Hematopoietic multipotent progenitor cell treated with erythropoietin and hydrocortisone succinate and interleukin-3 and kit ligand, for 15 days (in vitro differentiated cells): ENCODE results near the gene ARFGAP2.

Experiments
- DNase-seq: peaks from one replicate; pipeline ENCODE4 v3.0.0-alpha.2; 2015; ENCODE audit warnings: low spot score

ARFGAP2 gene

DNA sequence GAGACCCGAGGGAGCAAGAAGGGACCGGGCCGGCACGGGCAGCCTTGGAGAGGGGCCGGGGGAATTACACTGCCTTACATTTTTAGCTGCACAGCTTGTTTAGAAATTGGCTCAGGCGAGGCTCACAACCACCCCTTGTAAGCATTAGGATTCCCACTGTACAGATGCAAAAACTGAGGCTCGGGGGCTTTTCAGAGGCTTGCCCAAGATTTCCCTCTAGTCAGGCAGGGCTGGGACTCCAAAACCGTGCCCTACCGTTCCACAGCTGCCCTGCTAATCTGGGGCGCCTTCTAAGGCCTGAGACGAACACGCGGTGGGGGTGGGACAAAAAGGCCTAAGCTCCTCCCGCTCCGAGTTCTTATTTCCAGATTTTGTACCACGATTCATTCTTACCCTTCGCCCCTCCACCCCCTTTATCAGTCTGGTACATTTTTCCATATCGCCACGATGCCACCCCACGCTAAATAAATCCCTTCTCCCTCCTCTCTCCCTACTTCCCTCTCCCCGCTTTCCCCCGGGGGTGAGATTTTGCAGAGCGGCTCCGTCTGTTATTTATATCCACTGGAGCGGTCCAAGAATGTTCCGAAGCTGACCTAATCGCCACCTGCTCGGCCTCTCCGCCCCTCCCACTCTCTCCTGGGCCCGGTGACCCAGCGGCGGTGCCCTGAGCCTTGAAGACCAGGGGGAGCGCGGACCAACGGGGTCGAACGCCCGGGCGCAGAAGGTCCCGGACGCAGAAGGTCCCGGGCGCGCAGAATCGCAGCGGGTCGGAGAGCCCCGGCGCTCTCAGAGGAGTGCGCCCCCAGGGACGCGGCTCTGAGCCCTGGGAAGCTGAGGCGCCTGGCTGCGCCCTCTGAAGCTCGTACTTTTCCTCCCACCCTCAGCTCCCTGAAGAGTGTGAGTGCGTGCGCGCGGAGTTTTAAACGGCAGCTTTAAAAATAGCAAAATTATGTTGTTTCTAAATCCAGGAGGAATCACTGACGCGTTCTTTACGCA is 10.3 kb upstream of the ARFGAP2 start:
- DNase-seq = no peak

DNA sequence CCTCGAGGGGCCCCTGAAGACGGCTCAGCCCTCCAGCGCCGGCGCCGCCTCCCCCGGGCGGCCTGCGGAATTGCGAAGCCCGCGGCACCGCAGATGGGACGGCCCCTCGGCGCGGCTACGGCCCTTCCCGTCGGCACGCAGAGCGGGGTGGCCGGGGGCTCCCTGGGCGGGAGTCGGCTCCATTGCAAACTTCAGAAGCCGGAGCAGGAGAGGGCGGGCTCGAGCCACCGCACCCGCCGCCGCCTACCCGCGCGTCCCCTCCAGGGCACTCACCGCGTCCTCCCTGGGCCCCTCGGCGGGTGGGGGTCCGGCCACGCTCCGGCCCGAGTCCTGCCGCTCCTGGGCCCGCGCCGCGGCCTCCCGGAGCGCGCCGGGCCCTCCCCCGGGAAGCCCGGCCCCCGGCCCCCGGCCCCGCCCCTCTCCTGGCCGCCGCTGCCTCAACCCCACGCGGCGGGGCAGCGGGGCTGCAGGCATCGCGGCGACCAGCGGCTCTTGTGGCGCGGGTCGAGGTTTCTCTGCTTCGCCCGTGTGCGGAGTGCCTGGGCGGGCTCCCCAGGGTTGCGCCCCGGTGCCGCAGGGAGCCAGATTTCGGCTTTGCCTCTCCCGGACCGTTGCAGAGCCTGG is 9.5 kb upstream of the ARFGAP2 start, which contains the start of gene PACSIN3:
Gene PACSIN3, minus strand, starts transcription at position 359 of the 624 bp plus-strand sequence. CDS start 3,707 bp downstream, outside the sequence.
- DNase-seq = no peak

DNA sequence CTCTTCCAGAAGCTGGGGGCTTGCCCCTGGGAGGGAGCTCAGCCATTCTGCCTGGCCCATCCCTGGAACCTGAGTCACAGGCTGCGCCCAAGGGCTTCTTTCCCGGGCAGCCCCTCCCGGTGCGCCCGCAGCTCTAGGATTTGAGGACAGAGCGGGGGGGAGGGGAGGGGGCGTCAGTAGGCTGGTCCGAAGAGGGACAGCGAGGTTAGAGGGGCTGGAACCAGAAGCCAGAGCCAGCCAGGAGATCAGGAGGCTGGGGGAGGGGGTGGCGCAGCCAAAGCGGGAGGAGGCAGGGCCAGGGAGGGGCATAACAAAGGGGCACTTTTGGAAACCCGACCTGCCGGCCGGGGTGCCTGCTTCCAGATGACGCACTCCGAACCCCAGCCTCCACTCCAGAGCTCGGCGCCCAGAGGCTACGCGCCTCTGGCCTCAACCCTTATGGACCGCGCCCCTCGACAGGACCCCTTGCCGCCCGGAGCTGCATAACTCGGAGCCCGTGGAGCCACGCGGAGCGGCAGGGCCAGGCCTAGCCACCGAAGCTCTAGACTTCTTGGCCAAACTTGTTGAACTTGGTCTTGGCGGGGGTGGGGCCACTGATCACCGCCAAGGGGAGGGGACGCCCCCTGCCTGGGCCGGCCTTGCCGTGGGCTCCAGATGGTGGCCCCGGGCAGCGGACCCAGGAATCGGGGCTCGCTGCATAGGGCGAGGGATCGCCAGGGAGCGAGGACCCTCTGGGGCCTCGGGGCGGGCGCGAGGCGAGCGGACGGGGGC is 8.8 kb upstream of the ARFGAP2 start:
- DNase-seq = no peak

DNA sequence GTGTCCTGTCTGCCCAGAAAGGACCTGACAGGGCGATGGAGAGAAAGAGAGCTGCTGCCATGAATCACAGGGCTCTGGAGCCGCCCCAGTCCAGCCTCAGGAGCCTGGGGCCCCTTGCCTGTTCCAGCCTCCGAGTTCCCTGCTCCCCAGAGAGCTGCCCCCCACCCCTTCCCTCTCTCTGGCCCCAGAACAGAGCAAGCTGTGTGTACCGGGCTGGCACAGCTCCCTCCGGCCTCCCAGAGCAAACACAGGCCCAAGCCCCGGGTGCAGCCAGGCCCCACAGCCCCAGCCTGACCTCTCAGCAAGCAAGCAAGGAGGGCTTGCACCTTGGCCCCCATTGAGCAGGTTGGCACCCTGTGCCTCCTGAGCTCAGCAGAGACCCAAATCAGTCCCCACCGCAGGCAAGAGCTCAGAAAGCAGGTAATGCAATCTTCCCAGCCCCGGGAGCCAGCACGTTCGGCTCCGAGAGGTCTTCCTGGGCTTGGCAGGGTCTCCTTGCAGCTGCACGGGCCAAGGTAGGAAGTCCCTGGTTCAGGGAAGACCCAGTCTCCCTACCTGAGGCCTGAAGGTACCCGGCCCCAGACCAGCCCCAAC is 8.1 kb upstream of the ARFGAP2 start:
- no peak for DNase-seq

DNA sequence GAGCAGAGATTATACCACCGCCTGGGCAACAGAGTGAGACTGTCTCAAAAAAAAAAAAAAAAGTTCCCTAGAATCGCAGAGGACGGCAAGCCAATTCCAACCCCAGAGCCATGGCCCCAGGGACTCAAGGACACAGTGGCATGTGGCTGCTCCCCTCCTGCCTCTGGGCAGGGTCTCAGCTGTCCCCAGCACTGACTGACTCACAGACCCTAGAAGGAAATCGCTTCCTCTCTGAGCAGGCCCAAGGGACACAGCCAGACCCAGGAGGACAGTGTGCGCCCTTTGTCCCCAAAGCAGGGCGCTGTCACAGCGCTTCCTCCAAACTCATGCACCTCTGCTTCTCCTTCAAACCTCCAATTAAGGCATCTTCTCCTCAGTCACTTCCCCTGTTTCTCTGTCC is 7.3 kb upstream of the ARFGAP2 start:
- no peak for DNase-seq

DNA sequence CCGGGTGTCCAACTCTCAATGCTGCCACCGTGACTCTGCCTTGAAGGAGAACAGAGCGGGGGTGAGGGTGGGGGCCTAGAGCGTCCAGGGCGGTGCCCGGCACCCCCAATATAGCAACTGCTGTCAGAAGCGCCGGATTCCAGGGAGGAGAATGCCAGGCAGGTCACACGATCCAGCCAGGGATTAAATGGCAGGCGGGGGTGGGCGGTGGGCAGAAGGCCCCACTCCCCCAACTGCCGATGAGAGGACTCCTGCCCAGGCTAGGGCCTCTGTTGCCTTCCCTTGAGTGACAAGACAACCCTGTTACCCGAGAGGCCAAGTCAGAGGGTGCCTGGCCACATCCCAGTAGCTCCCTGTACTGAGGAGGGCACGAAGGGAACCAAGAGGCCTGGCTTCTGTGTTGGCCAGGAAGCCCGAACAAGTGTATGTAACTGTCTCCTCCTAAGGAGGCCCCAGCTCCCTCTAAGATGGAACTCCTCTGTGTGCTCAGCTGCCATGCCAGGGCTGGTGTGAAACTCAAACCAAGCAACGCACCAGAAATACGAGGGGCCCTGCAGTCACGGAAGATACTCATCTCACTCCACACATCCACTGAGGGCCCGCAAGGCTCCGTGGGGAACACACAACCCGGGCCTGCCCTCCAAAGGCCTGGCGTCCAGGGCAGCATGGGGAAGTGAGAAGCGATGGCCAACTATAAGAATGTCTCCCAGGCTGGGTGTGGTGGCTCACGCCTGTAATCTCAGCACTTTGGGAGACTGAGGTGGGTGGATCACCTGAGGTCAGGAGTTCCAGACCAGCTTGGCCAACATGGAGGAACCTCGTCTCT is 6.6 kb upstream of the ARFGAP2 start:
- DNase-seq = no peak

DNA sequence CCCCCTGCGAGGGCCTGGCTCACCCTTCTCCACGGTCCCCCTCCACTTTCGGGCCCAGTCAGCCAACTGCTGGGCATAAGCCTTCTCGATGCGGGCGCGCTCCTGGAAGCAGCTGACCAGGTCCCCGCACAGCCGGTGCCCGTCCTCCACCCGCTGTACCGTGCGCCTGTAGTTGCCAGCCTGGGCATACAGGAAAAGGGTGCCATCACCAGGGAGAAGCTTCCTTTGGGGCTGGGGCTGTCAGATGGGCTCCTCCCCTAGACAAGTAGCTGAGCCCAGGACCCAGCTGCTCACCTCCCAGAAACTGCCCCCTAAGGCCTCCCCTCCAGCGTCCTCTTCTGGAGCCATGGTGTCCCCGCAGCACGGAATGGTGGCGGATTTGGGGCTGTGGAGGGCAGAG is 5.7 kb upstream of the ARFGAP2 start:
- DNase-seq = no peak

DNA sequence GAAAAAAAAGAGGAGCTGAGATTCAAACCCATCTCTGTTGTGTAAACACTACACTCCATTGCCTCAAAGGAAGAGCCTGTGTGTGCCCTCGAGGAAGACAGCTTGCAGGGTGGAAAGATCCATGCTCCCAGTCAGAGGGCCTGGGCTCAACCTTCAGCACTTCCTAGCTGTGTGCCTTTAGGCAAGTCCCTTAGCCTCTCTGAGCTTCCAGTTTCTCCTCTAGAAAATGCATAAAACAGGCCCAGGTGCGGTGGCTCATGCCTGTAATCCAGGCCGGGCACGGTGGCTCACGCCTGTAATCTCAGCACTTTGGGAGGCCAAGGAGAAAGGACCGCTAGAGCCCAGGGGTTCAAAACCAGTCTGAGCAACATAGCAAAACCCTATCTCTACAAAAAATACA is 4.6 kb upstream of the ARFGAP2 start:
- DNase-seq = no peak

DNA sequence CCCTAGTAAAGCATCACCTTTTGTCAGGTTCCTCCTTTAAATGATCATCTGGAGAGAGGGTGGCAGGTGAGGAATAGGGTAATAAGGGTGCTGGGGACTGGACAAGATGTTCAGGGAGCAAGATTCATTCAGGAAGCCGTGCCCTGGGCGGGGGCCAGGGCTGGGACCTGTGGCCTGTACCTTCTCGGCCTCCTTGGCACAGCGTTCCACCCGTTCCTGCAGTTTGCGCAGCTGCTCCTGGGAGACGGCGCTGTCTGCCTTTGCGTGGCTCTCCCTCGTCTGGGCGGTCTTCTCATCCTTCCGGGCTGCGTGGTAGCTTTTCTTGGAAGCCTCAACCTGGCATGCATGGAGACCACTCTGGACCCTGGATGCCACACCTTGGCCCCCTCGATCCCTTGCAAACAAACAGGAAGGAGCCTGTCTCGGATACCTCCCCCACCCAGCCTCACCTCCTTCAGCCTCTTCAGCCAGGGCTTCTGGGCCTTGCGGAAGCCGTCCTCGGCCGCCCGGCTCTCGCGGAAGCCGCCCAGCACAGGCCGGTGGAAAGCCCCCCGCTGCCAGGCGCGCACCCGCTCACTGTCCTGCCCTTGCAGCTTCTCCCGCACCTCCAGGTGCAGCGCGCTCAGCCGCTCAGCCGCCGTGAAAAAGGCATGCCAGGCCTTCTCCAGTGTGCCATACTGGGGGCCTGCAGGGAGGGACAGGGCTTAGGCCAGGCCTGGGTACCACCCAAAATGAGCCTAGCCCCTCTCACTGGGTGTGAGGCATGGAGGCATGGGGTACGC is 3.5 kb upstream of the ARFGAP2 start:
- DNase-seq = no peak

DNA sequence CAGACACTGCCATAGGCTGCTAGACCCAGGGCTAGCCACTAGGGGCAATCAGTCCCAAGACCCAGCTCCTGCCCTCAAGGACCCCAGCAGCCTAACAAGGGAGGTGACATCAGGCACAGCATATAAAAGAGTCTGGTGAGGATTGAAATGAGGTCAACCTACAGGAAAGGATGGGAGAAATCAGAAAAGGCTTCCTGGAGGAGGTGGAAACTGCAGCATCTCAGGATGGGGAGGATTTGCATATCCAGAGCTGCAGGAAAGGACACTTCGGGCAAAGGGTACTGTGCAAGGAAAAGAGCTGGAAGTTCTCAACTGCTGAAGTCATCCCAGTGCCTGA is 2.9 kb upstream of the ARFGAP2 start:
- peak; percentile 59 for DNase-seq

DNA sequence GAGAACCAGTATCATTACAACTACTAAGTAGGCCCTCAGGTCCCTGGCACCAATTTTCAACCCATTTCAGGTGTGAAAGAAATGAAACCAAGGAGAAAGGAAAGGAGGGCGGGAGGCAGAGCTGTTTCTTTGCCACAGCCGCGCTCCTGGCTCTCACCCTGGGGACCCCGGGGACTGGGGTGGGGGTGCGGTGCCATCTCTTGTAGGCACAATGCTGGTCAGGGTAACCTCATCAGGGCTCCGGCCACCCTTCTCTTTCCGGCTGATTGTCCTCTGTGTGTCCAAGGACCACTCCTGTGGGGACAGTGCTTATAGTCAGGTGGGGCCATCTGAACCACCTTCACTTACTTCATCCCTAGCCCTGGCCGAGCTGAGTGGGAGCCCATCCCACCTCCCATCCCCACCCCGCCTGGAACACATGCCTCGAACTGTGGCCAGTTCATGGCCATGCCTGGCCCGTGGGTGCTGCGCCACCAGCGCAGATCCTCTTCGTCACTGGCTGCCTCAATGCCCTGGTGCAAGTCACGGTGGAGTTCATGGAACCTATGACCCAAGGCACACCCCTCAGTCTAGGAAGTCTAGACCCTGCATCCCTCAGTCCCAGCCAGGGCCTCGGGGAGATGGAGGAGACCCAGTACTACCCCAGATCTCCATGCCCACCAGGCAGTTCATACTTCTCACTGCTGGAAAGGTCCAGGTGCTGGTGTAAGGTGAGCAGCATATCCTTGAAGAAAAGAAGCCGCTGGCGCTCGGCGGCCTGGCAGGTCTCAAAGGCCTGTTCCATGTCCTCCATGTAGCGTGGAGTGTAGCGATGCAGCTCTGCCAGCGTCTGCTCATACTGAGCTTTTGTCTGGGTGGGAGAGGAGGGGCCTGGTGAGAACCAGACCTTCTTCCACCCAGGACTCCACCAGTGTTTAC is 2.3 kb upstream of the ARFGAP2 start:
- DNase-seq = no peak

DNA sequence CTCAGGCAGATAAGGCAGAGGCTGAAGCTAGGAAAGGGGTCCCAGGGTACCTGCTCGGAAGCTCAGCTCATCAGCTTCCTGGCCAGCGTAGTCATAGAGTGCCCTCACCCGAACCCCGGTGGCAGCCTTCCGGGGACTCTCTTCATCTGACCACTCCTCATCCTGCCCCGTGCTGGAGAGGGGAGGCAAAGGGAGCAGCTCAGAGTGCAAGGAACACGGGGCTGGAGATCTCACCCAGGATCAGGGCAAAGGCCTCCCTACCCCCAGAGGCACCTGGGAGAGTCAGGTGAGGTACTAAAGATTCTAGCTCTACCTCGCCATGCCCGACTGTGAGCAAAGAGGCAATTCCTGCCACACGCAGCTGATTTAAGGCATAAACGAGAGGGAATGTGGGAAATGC is 1.6 kb upstream of the ARFGAP2 start:
- no peak for DNase-seq

DNA sequence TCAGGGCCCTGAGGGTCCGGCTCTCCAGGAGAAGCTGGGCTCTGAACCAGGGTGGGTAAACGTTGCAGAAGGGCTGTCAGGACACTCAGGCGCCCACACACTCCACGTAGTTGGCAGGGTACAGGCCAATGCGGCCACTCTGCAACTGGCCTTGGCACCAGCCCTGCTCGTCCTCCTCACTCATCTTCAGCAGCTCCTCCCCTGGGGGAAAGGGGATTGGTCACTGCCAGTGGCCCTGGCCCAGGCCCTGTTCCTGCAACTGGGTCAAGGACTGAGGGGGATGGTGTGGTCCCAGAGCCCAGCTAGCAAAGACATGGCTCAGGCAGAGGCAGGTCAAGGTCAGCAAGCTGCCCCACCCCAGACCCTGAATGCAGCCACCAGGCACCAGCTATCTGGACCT is 1.2 kb upstream of the ARFGAP2 start:
- DNase-seq = no peak

DNA sequence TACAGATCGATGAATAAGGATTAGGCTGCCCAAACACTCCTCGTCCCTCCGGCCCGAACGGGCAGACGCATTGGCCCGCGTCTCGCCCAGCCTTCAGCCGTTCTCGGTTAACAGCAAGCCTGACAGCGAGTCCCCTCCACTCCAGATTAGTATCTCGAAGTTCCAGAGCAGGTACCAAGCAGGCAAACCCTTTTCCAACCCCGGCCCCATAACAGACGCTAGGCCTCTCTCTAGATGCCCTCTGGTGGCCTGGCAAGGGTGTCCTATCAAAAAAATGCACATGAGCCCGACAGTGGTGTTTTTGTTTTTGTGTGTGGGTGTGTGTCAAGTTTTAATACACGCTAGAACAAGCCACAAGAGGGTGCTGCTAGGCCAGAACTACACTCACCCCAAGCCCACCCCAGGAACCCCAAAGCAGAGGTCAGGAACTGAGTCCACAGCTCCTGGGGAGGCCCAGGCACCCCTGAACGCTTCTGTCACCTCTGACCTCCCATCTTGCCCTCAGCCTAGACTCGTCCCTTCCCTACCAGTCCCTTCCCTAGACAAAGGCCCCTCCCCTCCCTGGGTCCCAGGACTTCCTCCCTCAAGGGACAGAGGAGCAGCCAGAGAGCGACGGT is 658 bp upstream of the ARFGAP2 start:
- peak; percentile 92 for DNase-seq

DNA sequence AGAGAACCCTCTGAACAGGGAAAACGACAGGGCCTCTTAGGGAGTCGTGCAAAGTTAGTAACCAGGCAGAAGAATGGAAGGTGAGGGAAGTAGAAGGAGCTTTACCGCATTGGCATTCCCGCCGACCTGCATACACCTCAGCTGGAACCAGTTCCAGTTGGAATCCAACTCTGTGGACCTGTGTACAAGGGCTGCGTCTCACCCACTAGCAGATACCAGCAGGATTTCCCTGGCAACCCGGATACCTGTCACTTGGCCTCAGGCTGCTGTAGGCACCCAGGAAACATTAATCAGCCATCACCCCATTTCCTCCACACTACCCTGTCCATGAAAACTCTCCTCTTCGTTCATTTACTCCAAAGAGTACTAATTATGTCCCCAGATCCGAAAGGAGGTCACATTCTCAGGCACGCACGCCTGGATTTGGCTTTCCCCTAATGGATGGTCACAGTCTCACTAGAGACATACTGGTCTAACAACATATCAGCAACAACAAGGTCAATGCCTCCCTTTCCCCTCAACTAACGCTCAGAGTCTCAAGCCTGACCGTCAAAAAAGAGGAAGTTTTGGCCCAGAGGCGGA is 842 bp downstream of the ARFGAP2 start:
- no peak for DNase-seq

DNA sequence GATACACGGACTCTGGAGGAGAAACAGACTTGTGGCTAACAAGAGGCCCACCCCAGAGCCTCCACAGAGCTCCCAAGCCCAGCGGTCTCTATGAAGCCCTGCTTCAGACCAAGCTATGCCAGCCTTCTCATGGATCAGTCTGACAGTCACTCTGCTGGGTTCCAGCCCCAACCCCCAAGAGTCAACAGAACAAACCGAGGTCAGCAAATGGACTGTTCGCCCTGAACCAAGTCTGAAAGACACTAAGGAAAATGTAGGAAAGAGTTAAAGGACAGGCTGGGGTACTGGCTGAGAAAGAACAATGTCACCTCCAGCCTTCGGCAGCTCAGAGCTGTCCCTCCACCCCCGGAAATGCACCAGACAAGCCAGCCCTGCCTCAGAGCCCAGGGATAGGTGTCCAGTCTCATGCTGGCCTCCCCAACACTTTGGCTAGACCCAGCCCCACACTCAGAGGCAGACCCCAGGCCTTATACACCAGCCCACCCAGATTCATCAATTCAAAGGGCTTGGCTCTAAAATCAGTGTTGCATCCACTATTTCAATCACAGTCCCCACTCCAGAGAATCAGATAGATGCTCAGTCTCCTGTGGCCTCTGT is 3.8 kb downstream of the ARFGAP2 start:
- DNase-seq = no peak

DNA sequence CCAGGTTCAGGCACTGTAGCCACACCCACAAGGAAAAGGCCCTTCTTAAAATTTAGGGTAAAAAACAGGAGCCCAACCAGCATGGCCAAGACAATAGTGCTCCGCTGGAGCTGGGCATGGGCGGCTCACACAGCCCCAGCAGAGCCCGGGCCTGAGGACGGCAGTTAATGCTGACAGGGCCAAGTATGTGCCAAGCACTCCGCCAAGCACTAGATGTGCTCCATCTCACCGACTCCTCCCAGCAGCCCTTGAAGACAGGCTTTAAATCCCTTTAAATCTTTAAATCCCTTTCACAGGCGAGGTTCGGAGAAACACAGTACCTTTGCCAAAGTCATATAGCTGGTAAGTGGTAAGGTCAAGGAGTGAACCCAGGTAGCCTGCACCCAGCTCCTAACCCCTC is 4.8 kb downstream of the ARFGAP2 start:
- DNase-seq = no peak
